MM.1S (cell line): ENCODE data around the gene SH3GL3.

Source experiments
- CTCF ChIP-seq: fragments of 300-600 bp; sonication (generic); IDR thresholded peaks from 2 replicates; pipeline ENCODE4 v1.5.1; 2016; ENCODE audit warnings: antibody characterized with exemption, low read length, mixed read lengths
- EZH2 ChIP-seq: fragments of 300-600 bp; sonication (generic); optimal IDR thresholded peaks from 2 replicates; pipeline ENCODE3; 2017; ENCODE audit warnings: low read depth, mild to moderate bottlenecking, antibody characterized with exemption, low read length, mixed read lengths

- TF ChIP-seq CTCF, result no peak
- no peak for TF ChIP-seq EZH2
Observed at GRCh38 chr15:83510001-83510400, 62.9 kb downstream of the SH3GL3 start.
